Measurements from ENCODE around the gene CCDC117.

CCDC117 gene

DNA sequence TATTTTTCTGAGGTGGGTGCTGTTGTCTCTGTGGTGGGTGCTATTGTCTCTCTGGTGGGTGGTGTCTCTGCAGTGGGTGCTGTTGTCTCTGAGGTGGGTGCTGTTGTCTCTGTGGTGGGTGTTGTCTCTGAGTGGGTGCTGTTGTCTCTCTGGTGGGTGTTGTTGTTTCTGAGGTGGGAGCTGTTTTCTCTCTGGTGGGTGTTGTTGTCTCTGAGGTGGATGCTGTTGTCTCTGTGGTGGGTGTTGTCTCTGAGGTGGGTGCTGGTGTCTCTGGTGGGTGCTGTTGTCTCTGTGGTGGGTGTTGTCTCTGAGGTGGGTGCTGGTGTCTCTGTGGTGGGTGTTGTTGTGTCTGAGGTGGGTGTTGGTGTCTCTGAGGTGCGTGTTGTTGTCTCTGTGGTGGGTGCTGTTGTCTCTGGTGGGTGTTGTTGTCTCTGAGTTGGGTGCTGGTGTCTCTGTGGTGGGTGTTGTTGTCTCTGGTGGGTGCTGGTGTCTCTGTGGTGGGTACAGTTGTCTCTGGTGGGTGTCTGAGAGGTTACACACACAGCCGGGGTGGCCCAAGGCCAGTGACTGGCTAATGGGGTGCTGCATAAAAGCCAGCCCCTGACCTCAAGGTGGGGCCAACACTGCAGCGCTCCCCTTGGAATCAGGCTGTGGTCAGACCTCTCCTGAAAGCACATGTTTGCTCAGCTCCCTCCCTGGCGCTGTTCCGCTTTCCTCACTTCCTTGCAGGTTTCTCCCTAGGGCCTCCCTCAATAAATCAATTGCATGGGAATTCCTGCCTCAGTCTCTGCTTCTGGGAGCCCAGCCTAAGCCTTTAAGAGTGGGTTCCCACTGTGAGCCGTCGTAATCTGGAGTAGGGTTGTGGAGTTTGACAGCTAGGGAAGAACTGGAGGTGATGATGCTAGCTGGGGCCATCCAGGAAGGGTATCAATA lies 58.9 kb downstream of the CCDC117 start:
- no peak for FAIRE-seq

GRCh38 chr22:28832731-28833130 lies 60.2 kb downstream of the CCDC117 start:
- FAIRE-seq = no peak

- no peak for FAIRE-seq
These were observed 60.9 kb downstream of the CCDC117 start for GRCh38 chr22:28833276-28833923.

- FAIRE-seq = no peak
These were observed 63.2 kb downstream of the CCDC117 start for GRCh38 chr22:28835630-28836189.

GRCh38 chr22:28837640-28838039 lies 65.1 kb downstream of the CCDC117 start:
- no peak for FAIRE-seq
